Neural progenitor cell (in vitro differentiated cells): ENCODE measurements around the gene UGP2.

Experiments
- CTCF ChIP-seq: fragments of 200-600 bp; sonication (generic); IDR thresholded peaks from 2 replicates; pipeline ENCODE4 v1.5.1; 2017; ENCODE audit warnings: antibody characterized with exemption, mild to moderate bottlenecking
- EZH2 ChIP-seq: fragments of 200-600 bp; sonication (generic); IDR thresholded peaks from 2 replicates; pipeline ENCODE4 v1.6.1; 2017; ENCODE audit warnings: antibody characterized with exemption, mild to moderate bottlenecking, moderate library complexity
- EZH2phosphoT487 ChIP-seq: fragments of 200-600 bp; sonication (generic); IDR thresholded peaks from 2 replicates; pipeline ENCODE4 v1.6.1; 2017; ENCODE audit warnings: antibody characterized with exemption

GRCh38 chr2:63843791-63844190 lies 2.1 kb downstream of the UGP2 start:
- TF ChIP-seq CTCF = no peak
- TF ChIP-seq EZH2 = no peak
- TF ChIP-seq EZH2phosphoT487 = no peak
